ENCODE measurements around the gene SLC22A5. TPM values are rescaled to one million over a fixed set of nuclear protein-coding genes. Genes with fewer than 3 reads are reported as not detected.

The SLC22A5 gene
- total and polyA plus RNA-seq, 2 of the 8 experiments (the other 6 are each of a cell fraction or from before 2014, with no cell fraction given): 4.0 to 9.0 TPM

- TF ChIP-seq KDM5A (IDR thresholded peaks at IDR 0.05; ENCODE audit: low read length) (no peak), SP4 (IDR thresholded peaks at IDR 0.05; ENCODE audit: low read length) (no peak), E2F6 (IDR thresholded peaks at IDR 0.05) (no peak), USF2 (IDR thresholded peaks at IDR 0.05; ENCODE audit: low read length) (no peak)
Measured at GRCh38 chr5:132381614-132382013, 12.1 kb downstream of the SLC22A5 start (continued).

Data from H1 (cell line).